HG02852 (cell line): ENCODE results near the gene MSLN.
"Not testable (repeated sequence)": the region's sequence is repeated elsewhere in the genome, so short reads cannot be mapped to it uniquely, and the experiment has no call there.

Experiments used
- ATAC-seq: cut with Tn5 transposase; IDR thresholded peaks from one replicate; pipeline ENCODE4 v1.9.1; 2021; ENCODE audit warnings: mild to moderate bottlenecking, moderate library complexity; ENCODE audit not compliant: unreplicated experiment

The MSLN gene

DNA sequence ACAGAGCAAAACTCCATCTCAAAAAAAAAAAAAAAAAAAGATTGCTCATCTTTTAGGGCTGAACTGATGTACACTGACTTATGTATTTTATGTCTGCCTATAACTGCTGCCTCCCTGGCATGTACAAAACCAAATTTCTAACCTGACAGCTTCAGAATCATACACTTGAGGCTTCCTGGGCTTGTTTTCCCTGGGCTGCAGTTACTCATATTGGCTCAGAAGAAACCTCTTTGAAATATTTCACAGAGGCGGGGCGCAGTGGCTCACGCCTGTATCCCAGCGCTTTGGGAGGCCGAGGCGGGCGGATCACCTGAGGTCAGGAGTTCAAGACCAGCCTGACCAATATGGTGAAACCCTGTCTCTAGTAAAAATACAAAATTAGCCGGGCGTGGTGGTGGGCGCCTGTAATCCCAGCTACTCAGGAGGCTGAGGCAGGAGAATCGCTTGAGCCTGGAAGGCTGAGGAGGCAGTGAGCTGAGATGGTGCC, 6.4 kb upstream of the MSLN start:
- ATAC-seq, result not testable (repeated sequence)

DNA sequence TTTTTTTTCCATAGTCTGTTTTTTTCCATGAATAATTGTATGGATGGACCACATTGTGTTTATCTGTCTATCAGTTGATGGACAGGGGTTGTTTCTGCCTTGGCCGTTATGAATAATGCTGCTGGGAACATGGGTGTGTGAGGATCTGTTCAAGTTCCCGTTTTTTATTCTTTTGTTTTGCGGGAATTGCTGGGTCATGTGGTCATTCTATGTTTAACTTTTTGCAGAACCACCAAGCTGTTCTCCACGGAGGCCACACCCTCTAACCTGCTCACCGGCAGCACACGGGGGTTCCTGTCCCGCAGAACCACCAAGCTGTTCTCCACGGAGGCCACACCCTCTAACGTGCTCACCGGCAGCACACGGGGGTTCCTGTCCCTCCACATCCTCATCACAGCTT, 5.9 kb upstream of the MSLN start:
- ATAC-seq, result no peak

DNA sequence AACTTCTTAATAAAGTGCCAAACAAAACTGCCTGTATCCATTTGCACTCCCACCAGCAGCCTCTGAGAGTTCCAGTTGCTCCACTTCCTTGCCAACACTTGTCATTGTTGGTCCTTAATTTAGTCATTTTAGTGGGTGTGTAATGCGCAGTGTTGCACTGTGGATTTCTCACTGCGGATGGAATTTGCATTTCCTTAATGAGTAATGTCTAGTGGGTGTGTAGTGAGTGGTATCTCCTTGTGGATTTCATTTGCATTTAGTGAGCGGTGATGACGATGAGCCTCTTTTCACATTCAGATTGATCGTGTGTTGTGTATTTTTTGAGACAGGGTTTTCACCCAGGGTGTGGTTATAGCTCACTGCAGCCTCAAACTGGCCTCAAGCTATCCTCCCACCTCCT, 4.1 kb upstream of the MSLN start:
- no peak for ATAC-seq

DNA sequence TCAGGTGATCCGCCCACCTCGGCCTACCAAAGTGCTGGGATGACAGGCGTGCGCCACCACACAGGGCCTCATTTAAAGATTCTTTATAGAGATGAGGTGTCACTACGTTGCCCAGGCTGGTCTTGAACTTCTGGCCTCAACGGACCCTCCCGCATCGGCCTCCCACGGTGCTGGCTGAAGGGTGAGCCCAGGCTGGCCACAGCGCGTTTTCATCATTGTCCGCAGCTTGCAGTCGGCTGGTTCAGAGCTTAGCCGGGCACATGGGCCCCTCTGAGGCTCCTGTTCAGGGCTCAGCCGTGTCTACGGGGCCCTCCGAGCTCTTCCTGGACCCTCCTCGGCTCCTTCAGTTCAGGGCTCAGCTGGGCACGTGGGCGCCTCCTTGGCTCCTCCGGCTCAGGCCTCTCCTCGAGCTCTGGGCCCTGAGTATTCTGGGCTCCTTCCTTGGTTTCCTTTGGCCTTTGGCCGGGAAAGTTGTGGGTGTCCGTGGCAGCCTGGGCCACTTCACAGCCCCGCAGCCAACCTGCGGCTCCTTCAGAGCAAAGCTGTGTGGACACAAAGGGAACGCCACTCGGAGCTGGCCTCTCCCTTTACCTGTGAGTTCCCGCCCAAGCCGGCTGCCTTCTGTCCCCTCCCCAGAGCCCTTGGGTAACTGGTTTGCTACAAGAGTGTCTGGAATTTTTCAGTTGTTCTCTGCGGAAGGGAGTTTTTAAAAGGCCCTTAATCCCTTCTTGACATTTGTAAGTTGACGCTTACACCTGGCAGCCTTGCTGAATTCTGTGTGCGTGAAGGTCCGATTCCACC, 1.2 kb upstream of the MSLN start:
- ATAC-seq, result no peak

DNA sequence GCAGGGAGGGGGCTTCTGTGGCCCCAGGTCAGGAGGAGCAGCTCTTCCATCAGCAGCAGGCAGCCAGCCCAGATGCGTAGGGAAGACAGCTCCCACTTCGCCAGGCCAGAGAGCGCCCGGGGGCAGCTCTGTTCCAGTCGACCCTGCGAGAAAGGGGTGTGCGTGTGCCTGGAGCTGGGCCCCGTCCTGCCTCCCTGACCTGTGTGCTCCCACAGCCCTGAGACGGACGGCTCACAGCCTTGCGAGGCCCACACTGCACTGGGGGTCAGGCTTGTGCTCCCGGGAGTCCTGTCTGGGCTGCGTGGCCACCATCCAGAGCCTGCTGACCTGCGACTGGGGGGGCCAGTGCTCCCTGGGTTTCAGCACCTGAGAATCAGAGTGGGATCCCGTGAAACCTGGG, 469 bp upstream of the MSLN start:
- ATAC-seq, result no peak

DNA sequence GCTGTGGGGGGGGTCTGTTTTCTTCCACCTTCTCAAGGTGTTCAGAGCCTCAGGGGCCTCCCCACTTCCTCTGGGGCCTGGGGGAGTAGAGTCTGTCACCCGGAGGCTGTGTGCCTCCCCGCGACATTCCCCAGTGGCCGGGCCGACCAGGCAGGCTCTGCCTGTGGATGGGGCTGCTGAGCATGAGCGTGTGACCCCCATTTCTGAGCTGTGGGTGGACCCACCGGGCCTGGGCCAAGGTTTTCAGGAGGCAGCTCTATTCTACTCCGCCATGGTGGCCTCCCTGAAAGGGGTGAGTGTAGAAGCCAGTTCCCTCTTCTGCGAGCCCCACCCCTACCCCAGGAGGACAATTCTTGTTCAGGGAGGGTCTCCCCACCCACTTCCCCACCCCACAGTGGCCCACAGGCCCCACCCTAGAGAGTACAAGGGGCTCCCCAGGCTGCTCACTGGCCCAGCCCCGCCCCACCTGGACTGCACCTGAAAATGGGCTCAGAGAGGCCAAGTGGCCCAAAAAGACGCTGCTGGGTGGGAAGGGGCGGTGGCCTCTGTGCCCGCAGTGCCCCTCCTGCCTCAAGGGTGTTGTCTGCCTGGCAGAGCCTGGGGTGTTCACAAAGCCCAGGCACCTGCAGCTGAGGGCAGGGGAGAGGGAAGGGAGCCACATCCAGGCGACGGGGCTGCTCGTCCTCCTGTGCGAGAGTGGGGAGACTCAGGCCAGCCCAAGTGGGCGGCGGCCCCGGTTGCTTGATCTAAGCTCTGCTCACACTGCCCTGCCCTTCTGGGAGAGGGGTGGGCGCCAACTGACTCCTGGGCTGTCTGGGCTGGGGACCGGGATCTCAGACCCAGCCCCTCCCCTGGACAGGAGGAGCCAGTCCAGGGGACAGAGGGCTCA, 1.3 kb downstream of the MSLN start:
- no peak for ATAC-seq

DNA sequence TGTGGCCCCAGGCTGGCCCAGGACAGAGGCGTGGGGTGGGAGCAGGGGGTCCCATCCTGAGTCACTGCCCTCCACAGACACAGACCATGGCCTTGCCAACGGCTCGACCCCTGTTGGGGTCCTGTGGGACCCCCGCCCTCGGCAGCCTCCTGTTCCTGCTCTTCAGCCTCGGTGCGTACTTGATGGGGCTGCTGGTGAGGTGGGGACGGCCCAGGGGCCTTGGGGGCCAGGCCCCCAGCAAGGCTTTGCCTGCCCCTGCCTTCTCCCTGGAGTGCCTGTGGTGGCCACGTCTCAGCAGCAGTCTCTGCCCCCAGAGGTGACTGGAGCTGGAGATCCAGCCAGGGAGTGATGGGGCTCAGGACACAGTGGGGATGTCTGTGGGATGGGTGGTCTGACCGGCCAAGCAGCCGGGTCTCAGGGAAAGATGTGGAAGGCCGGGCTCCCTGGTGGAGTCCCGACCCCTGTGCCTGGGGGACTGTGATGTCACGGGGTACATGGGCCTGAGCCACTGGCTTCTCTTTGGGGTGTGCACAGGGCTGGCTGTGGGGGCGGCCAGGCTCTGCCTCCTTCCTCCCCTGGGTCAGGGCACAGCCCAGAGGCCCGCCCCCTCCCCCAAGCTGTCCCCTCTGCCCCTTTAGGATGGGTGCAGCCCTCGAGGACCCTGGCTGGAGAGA, 2.2 kb downstream of the MSLN start:
- no peak for ATAC-seq

DNA sequence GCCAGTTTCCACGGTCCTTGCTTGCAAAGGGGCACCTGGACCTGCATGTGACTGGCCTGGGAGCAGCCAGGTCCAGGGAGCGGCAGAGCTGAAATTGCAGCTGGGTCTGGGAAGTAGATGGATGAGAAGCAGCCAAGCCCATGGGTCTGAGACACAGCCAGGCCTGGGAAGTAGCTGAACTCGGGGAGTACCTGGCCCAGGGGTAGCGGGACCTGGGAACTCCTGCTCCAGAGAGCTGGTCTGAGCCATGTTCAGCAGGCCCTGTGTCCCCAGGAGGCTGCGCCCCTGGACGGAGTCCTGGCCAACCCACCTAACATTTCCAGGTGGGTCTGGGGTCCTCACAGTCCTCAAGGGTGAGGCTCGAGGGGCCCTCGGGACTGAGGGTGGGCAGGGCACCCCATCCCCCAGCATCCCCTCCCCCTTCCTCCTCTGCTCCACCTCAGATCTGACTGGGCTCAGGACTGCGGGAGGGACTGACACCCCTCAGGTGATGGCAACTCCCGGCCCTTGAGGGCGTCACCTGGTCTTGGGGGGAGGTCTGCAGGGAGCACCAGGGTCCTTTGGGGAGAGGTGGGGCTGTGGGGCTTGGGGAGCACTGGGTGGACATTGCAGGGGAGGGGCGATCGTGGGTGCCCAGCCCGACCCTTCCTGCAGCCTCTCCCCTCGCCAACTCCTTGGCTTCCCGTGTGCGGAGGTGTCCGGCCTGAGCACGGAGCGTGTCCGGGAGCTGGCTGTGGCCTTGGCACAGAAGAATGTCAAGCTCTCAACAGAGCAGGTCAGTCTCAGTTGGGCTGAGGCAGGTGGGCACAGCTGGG, 3.0 kb downstream of the MSLN start:
- no peak for ATAC-seq

DNA sequence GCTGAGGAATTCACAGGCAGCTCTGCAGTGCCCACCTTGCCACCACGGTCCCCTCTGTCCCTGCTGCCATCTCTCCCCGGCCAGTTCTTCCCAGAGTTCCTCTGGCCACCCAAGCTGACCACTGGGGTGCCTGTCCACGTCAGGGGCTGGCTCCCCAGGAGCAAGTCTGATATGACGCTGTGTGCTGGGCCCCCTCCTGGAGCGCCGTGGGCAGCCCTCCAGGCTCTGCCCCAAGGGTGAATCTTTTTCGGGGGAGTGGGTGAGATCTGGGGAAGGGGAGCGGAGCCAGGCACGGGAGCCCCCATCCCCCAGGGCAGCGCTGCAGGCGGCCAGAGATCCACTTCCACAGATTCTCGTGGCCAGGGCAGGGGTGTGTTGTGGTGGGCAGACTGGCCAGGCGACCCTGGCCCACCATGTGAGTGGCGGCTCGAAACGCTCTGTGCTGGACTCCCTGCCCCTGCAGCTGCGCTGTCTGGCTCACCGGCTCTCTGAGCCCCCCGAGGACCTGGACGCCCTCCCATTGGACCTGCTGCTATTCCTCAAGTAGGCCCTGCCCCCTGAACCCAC, 3.7 kb downstream of the MSLN start:
- no peak for ATAC-seq

DNA sequence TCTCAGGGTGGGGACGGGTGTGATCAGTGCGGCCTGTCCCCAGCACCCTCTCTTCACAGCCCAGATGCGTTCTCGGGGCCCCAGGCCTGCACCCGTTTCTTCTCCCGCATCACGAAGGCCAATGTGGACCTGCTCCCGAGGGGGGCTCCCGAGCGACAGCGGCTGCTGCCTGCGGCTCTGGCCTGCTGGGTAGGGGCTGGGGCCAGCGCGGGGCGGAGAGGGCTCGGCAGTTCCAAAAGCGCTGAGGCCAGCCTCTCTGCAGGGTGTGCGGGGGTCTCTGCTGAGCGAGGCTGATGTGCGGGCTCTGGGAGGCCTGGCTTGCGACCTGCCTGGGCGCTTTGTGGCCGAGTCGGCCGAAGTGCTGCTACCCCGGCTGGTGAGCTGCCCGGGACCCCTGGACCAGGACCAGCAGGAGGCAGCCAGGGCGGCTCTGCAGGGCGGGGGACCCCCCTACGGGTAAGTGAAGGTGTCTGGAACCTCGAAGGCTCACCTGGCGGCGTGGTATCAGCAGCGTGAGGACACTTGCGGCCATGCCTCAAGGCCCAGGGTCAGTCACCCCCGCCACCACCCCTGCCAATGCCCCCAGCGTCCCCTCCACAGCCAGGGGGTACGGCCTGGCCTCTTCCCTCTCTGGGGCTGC, 4.4 kb downstream of the MSLN start:
- no peak for ATAC-seq

DNA sequence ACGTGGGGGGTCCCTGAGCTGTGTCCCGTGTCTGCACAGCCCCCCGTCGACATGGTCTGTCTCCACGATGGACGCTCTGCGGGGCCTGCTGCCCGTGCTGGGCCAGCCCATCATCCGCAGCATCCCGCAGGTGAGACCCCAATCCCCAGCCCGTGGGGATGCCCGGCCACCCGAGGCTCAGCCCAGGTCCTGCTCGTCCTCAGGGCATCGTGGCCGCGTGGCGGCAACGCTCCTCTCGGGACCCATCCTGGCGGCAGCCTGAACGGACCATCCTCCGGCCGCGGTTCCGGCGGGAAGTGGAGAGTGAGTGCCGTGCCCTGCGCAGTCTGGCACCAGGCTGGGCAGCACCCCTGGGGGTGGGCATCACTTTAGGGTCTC, 4.9 kb downstream of the MSLN start:
- no peak for ATAC-seq

DNA sequence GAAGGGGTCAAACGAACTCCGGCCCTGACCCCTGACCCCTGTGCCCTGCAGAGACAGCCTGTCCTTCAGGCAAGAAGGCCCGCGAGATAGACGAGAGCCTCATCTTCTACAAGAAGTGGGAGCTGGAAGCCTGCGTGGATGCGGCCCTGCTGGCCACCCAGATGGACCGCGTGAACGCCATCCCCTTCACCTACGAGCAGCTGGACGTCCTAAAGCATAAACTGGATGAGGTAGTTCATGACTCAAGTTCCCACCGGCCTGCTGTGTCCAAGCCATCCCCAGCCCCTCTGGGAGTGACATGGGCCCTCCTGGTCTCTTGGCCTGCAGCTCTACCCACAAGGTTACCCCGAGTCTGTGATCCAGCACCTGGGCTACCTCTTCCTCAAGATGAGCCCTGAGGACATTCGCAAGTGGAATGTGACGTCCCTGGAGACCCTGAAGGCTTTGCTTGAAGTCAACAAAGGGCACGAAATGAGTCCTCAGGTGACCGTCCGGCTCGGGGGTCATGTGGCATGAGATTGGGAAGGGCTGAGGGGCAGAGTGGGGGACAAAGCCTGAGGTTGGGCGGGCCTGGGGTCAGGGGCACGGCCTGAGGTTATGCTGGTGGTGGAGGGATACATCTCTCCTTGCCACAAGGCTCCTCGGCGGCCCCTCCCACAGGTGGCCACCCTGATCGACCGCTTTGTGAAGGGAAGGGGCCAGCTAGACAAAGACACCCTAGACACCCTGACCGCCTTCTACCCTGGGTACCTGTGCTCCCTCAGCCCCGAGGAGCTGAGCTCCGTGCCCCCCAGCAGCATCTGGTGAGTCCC, 5.7 kb downstream of the MSLN start:
- ATAC-seq, result no peak

DNA sequence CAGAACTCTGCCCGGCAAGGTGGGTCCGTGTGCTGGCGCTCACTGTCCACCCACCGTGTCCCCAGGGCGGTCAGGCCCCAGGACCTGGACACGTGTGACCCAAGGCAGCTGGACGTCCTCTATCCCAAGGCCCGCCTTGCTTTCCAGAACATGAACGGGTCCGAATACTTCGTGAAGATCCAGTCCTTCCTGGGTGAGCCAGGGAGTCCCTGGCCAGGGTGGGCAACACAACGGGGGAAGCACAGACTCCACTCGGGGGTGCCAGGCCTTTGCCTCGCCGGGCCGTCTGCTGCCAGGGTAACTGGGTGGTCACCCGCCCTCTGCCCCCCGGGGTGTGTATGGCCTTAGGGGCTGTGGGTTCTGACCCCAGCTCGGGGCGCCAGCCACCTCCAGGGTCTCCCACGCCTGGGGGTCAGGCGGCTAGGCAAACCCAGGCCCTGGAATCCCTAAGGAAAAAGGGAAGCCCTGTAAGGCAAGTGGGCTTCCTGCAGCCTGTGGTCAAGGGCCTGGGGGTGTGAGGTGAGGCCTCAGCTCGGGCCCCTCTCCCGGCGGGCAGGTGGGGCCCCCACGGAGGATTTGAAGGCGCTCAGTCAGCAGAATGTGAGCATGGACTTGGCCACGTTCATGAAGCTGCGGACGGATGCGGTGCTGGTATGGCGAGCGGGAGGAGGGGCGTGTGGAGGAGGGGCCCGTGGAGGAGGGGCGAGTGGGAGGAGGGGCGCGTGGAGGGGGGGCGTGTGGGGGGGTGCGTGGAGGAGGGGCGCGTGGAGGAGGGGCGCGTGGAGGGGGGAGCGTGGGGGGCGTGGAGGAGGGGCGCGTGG, 6.5 kb downstream of the MSLN start:
- ATAC-seq, result no peak

DNA sequence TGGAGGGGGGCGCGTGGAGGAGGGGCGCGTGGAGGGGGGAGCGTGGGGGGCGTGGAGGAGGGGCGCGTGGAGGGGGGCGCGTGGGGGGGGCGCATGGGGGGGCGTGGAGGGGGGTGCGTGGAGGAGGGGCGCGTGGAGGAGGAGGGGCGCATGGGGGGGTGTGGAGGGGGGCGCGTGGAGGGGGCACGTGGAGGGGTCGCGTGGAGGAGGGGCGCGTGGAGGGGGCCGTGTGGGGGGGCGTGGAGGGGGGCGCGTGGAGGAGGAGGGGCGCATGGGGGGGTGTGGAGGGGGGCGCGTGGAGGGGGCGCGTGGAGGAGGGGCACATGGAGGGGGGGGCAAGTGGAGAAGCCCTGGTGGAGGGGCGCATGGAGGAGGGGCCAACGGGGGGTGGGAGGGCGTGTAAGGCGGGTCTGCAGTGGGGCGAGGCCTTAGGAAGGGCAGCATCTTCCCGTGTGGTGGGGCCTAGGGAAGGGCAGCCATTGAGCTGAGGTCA, 7.3 kb downstream of the MSLN start:
- ATAC-seq, result no peak

DNA sequence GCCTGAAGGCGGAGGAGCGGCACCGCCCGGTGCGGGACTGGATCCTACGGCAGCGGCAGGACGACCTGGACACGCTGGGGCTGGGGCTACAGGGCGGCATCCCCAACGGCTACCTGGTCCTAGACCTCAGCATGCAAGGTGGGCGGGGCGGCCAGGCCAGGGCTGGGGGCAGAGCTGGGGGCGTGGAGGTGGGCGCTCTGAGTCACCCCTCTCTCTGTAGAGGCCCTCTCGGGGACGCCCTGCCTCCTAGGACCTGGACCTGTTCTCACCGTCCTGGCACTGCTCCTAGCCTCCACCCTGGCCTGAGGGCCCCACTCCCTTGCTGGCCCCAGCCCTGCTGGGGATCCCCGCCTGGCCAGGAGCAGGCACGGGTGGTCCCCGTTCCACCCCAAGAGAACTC, 7.9 kb downstream of the MSLN start:
- no peak for ATAC-seq

DNA sequence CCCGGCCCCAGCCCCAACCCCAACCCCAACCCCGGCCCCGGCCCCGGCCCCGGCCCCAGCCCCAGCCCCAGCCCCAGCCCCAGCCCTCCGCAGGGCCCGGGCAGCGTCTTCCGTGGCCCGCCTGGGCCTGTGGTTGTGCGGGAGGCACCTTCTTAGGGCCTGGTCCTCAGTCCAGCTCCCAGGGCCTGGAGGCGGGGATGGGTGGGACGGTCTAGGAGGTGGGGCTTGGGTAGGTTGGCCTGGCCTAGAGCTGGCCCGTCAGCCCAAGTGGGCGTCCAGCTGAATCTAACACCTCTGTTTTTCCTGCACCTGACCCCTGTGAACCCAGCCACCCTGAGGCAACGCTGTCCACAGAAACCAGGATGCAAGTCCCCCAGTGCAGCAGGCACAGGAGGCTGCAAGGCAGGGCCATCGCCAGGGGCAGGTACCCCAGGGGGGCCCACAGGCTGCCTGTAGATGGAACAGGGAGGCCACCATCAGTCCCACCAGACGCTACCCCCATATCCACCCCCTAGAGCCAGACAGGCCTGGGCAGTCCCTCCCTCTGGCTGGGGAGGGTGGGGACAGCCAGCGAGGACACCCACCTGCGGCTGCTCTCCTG, 8.8 kb downstream of the MSLN start:
- ATAC-seq, result no peak

DNA sequence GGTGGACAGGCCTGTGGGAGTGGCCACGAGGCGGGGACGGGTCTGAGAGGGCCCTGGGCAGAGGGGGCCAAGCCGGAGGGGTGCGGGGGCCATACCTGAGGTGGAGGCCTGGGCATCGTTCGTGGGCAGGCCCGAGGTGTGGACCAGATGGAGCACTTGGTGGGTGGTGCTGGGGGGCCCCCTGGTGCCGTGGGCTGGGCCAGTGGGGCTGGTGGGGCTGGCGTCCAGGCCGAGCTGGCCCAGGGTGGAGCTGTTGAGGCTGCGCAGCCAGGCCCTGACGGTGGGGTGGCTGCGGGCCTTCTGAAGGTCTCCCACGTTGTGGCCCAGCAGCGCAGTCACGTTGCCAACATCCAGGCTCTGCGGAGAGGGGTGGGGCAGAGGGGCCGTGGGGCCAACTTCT, 9.4 kb downstream of the MSLN start:
- no peak for ATAC-seq

DNA sequence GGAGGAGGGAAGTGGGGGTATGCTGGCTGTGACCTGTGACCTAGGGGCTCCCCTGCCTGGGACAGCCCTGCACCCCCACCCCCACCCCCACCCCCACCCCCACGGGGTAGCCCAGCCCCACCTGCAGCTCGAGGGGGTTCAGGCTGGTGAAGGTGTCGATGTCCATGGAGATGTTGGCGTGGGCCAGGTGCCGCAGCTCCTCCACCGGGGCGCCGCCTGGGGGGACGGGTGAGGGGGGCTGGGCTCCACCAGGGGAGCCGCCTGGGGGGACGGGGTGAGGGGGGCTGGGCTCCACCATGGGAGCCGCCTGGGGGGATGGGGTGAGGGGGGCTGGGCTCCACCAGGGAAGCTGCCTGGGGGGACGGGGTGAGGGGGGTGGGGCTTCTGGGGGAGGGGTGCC, 9.9 kb downstream of the MSLN start:
- ATAC-seq, result no peak
